ENCODE results near the gene PHF19.

The PHF19 gene

DNA sequence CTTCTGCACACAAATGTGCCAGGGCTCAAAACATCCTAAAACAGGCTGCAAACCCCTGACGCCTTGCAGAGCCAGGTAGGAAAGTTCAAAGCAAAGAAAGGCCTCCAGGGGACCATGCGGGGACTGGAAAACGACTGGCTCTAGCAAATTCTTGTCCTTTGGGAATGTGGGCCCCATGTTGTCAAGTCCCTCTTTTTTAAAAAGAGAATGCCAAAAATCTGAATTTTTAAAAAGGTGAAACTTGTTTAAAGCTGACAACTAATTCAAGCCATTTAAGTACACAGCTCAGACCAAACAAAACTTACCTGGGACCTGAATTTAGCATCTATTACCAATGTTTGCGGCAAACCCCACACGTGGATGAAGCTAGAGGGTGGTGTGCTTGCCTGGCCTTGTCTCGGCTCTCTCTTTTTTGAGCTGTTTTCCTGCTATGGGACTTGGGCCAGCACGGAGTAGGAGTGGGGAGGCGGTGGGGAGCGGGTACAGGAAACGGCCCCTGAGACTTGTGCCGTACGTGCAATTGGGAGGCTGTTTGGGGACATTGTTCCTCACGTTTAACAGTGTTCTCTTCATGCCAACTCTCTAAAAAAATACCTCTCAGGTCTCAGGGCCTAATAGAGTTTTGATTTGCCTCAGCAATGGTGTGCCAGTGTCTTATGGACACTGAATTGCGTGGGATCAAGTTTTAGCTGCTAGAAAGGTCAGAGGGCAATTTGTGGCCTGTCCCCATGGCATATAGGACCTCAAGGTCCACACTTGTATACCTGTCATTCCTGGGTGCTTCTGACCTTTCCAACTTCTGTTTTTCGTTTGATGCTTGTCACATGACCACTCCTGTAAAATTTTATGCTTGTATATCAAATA lies 15.1 kb upstream of the PHF19 start:
- DNase-seq: no peak

DNA sequence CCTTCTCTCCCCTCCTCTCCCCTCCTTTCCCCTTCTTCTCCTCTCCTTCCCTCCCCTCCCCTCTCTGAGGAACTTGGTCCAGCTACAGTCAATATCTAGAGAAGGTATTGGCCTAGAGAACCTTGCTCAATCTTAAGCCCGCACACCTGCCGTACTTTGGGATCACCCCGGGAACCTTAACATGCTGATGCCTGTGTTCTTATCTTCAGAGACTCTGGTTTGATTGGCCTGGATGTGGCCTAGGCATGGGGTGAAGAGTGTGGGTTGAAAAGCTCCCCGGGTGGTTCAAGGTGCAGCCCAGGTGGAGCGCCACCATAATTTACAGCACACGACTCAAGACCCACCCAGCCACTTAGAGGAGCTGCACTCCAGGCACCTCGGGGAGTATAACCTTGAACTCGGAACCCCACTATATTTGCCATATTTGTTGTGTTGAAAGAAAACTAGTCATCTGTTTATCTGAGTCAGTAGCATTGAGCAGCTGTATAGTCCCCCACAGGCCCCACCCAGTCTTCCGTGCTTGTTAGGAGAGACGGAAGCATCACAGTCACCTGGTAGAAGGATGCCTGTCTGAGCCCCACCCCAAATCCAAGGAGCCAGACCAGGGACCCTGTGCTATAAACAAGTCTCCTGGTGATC lies 14.4 kb upstream of the PHF19 start:
- DNase-seq: peak; percentile 70

DNA sequence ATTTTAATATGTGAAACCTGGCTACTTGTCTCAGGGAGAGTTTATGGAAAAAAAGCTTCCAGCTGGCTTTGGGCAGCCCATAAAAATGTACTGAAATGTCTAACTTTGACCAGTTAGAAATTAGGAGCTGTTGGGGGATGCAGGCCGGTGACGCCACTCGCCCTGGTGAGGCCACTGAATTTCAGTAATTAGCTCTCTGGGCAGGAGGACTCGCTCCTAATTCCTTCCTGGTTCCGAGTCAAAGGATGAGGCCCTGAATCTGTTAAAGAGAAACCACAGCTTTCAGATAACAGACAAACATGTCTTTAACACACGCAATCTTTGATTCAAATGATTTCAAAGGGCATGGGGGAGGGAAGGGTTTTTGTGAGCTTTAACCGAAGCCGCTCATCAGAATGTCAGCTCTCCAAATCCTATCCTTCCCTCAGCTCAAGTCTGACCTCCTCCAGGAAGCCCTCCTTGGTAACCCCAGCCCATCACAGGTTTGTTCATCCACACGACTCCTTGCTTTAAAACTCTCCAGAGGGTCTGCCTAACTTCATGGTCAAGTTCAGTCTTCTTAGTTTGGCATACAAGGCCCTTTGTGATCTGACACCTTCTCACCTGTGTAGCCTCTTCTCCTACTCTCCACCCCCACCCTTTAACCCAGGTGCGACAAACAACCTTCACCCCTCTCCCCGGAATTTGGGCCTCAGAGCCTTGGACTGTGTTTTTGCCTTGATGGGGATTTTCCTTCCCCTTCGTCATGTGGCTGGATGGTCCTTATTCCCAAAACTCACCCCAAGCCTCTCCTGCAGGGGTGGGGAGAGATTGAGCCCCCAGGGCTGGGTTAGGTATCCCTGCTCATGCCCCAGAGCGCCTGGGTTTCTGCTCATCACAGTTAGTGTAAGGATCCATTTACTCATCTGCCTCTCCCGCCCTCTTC lies 13.6 kb upstream of the PHF19 start:
- no peak for DNase-seq

DNA sequence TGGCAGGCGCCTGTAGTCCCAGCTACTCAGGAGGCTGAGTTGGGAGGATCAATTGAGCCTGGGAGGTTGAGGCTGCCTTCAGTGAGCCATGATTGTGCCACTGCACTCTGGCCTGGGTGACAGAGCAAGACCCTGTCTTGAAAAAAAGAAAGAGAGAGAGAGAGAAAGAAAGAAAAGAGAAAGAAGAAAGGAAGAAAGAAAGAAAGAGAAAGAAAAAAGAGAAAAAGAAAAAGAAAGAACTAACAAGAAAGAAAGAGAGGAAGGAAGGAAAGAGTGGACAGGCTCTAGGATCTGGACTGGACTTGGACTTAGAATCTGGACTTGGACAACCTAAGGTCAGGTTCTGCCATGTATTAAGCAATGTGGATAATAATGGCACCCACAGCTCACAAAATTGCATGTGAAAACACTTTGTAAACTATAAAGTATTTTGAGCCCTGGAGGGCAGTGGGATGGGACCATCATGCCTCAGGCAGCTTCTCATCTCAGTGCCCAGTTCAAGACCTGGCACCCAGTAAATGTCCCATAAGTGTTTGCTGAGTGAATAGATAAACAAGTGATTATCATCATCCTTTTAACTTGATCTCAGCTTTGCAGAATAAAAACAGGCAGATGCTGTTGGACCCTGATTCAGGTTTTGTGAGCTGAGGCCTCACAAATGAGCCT lies 12.8 kb upstream of the PHF19 start:
- no peak for DNase-seq

DNA sequence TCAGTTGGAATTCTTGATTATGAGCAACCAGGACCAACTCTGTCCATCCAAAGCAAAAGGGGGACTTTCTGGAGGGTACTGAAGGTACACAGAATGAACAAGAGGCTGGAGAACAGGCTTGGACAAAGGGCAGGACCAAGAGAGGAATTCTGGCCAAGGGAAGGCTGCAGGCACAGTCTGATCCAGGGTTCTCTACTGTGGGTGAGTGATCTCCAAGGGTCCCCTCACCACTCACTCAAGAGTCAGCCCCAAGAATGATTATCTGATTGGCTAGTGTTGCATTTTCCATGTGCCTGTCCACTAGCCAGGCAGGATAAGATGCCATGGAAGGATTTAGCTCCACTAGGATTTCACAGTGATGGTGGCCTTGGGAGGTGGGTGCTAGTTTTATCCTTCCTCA lies 11.6 kb upstream of the PHF19 start:
- DNase-seq: no peak

DNA sequence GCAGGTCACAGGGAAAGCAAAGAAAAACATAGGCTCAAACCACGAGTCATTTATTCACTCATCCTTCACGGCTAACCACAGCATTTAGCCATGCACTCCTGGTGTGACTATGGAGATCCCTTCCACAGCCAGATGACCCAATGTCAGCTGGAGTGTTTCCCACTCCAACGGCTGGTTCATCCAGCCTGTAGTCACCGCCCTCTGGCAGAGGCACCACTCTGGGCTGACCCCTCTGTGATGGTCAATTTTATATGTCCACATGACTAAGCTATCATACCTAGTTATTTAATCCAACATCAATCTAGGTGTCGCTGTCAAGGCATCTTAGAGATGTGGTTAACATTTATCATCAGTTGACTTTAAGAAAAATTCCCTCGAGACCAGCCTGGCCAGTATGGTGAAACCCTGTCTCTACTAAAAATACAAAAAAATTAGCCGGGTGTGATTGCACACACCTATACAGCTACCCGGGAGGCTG lies 9.5 kb upstream of the PHF19 start:
- no peak for DNase-seq

DNA sequence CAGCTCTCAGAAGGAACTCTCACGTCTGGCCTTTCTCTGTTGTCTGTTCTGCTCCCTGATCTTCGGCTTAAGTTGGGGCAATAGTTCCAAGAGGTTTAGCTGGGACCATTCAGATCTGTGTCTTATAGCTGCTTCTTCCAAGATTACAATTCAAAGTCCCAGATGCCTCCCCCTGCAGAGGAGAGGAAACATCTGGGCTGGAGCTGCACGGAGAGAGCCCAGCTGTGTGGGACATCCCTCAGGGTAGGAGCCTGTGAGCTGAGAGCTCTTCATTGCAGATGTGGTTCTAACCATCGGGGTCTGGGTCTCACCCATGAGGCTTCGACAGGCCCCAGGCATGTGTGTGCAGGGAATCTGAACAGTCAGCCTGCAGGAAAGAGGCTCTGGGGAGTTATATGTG lies 9.0 kb upstream of the PHF19 start:
- DNase-seq: no peak

DNA sequence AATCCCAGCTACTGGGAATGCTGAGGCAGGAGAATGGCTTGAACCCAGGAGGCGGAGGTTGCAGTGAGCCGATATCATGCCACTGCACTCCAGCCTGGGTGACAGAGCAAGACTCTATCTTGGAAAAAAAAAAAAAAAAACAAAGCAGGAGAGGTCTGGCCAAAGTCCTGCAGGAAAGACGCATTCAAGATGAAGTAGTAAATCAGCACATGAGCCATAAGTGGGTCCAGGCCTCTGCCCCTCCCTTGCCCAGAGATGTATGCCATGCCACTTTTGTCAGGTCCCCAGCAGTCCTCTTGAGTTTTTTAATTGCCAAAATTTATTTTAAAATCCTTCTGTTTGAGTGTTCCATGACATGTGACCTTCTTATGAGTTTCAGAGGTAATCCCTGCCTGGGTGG lies 8.5 kb upstream of the PHF19 start:
- no peak for DNase-seq

DNA sequence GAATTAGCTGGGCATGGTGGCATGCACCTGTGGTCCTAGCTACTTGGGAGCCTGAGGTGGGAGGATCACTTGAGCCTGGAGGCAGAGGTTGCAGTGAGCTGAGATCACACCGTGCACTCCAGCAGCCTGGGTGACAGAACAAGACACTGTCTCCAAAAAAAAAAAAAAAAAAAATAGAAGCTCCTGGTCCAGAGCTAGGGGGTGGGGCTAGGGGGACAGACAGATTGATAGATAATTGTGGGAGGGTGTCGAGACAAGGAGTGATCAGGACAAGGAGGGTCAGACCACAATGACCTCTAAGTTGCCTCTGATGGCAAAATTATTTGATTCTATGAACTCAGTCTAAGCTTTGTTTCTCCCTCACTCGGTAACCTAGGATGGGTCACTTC lies 6.6 kb upstream of the PHF19 start:
- no peak for DNase-seq

DNA sequence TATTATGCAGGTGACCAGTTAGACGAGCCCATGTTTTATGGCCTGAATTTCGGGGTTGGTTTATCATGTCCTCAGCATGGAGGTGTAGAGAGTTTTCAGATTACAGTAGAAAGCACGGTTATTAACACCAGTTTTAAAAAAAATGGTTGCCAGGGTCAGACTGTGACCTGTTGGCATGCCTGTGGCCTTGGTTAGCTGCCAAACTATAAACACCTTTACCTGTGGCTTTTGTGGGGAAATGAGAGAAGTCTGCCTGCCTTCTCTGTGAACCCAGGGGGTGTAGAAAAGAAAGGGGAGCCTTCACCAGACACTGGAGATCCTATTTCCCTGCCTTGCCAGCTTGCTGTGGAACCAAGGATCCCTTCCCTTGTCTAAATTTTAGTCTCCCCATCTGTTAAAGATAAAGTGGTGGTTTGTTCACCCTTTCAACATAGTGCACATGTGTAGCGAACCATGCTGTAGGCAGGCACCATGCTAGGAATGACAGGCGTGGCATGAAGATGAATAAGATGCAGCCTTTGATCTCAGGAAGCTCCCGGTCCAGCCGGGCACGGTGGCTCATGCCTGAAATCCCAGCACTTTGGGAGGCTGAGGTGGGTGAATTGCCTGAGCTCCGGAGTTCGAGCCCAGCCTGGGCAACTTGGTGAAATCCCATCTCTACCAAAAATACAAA lies 6.1 kb upstream of the PHF19 start:
- DNase-seq: no peak

DNA sequence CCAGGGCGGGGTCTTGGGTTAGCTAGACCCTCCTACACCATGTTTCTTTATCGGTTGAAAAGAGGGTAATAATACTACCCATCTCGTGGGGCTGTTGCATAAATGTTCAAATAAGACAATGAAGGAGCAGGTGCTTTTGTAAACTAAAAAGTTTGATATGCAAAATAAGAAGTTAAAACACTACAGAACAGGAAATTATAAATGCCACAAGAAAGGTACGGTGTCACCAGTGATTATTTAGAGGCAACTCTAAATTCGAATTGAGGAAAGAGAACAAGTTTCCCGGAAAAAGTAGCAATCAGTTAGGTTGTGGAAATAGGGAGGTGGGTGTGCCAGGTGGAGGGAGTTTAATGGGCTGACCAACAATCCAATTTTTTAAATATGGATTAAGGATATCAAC lies 2.5 kb upstream of the PHF19 start:
- no peak for DNase-seq

DNA sequence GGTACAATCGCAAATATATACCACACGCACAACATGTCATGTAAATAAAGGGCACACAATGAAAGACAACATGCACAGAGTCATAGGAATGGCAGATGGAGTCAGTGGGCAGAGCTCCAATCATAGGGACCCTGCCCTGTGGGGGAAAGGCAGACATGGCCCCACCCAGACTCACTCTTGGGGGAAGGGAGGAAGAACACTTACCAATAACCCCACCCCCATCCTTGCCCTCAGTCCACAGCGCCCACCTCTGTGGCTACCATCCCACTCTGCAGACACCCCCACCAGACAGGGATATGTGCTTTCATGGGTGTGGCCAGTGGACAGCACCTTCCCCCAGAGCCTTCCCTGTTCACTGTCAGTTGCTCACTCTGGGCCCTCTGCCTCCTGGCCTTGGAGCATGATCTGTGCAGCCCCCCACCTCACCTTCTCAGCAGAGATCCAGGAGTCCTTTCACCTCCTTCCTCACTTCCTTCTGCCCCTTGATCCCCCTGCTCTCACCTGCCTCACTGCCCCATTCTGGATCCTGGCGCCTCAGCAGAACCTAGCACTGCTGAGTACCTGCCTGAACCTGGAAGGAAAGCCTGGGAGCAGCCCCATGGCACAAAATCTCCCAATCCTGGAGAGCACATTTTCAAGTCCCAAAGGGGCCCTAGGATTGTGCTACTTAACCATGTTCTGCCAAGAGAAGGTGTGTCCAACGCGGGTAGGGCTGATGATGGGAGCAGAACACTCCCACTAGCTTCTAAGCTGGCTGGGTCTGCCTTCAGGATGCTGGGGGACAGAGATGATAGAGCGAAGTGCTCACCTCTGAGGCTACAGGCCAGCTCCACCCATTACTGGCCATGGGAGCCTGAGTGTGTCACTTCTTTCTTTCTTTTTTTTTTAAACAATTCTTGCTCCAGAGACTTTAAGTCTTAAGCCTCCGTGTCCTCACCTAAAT lies 1.5 kb upstream of the PHF19 start:
- no peak for DNase-seq

DNA sequence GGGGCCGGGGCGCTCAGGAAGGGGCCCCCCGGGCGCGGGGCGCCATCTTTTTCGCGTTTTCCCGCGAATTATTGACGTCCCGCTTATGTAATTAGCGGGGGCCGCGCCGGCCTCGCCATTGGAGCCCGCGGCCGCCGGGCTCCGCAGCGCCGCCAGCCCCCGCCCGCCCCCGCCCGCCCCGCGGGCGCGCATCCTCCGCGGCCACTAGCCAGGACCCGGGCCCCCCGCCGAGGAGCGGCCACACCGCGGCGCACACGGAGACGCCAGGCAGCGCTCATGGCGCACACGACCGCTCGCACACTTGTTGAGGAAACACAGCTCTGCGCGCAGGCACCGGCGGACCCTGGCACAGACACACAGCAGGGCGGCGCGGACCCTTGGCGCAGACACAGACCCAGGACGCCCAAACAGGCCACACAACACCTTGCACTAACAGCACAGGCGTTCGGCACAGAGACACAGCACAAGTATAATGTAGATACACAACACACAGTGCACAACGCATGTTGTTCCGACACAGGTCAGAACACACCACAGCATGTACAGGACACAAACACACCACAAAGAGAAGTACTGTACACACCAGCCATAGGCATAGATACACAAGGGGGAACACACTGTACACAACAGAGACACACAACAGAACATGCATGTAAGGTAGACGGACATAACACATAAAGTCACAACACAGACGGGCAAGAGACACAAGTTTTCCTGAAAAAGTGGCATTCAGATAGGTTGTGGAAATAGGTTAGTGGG lies 467 bp upstream of the PHF19 start:
- peak; percentile 75 for DNase-seq

DNA sequence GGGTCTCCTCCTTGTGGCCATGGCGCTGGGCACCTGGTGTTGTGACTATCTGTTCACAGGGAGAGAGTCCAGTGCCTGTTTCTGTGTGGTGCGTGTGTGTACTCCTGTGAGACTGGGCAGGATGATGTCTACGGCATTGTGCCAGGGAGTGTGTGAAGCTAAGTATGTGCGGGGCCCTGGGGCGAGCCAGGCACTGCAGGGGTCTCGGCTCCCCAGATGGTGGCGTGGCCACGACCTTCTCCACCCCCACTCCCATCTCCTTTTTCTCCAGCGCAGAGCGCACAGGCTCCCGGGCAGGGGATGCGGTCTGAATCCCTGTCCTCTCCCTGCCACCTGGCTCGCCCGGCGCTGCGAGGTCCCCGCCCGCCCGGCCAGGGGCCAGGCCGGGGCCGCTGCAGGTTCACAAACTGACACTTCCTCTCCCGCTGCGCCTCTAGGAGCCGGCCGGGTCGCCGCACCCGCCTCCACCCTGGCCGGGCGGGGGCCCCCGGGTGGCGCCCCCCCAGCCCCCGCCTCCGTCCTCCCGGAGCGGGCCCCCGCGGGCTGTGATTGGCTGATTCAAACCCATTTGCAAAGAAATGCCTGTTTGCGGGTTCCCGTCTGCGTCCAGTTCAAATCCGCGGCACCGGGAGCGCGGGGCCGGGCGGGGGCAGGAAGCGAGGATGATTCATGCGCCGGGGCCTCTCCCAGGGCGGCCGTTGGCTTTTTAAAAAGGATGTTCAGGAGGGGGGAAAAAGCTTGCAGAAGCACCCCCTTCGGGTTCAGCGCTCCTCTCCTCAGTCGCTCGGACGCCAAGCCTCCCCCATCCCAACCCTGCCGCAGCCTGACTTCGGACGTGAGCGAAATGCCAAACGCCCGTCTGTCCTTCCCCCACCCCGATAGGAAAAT lies 790 bp downstream of the PHF19 start:
- DNase-seq: peak; percentile 80

DNA sequence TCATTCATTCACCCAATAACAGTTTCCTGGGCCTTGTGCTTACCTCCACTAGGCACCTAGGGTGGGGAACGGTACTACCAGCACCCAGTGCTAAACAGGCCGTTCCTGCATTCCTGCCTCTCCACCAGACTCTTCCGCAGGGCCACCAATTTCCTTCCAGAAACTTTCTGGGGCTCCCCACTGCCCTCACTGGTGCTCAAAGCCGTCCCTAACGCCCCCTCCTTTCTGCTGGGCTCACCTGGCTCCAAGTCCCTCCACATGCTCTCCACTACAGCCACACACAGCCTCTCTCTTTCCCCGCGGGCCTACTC lies 1.4 kb downstream of the PHF19 start:
- DNase-seq: no peak

DNA sequence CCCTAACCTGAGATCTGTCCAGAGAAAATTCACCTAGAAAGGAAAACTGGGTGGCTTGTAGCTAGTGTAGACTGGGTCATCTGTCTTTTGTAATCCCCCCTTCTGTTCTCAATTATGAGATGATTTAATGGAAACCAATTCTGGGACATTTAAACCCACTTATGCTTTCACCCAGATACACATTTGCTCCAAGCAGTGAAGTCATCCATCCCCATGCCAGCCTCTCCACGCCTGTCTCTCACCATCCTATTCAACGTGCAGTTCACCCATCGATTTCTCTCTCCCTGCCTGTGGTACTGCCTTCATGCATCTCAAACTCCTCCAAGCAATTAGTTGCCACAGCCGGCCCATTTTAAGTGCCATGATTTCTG lies 1.8 kb downstream of the PHF19 start:
- no peak for DNase-seq

DNA sequence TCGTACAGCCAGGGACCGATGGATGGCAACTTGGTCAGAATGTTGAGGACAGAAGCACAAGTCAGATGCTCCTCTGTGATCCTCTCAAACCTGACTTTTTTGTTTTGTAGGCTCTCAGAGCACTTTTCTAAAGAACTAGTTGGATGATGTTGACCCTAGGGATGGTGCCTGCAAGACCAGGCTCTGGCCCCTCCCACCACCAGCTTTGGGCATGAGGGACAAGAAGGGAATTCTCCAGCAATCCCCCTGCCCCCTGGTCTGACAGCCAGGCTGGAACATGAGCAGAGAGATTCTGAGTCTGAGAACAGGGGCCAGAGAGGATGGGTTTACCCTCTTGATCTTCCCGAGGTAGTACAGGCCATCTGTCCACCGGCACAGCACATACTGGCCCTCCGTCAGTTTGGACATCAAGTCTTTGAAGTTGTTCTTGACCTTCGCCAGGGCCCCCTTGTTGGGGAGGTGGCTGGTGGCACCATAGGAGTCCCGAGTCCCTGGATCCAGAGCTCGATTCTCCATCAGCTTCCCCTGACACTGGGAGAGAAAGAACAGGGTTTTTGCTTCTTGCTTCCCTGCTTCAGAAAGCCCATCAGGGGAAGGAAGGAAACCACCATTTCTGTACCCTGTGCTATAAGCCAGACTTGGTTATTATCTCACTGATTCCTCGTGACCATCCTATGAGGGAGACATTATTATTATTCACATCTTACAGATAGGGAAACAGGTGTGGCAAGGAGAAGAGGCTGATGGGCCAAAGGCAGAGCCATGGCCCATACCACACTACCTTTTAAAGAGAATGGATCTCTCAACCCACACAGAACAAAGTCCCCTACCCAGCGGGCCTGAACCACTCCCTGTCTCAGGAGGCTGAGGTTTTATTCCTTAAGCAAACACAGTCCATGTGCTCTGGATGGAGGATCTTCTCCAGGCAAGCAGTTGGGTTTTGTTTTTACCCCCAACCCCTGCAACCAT lies 2.5 kb downstream of the PHF19 start:
- DNase-seq: no peak

DNA sequence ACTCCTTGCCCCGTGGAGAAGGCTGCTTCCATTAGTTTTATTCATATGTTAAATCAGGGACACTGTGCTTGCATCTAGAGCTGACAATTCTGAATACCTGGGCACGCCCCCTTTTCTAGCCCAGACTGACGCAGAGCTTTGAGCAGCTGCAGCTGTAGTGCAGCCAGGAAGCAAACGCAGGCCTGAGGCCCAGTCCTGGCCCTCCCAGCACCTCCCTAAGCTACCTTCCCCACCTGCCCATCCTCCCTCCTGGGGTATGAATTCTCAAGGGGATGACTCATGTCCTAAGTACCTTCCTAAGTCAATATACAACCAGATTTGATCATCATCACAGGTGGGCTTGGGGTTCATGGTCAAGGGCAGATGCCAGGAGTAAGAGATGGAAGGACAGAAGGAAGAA lies 3.5 kb downstream of the PHF19 start:
- DNase-seq: no peak
